EL (cell line): ENCODE measurements around the gene CCDC57.
A peak's percentile ranks its signal among the peaks of the same experiment; 100 is the strongest.
"Not testable (repeated sequence)": the region's sequence is repeated elsewhere in the genome, so short reads cannot be mapped to it uniquely, and the experiment has no call there.

Source experiments
- DNase-seq: peaks from one replicate; pipeline ENCODE4 v3.0.0-alpha.2; 2016

The CCDC57 gene

GRCh38 chr17:82221341-82221902 lies 8.8 kb upstream of the CCDC57 start:
- DNase-seq, result no peak

GRCh38 chr17:82219753-82220709 lies 7.4 kb upstream of the CCDC57 start:
- DNase-seq, result no peak

GRCh38 chr17:82219083-82219482 lies 6.4 kb upstream of the CCDC57 start:
- no peak for DNase-seq

GRCh38 chr17:82218349-82219075 lies 5.9 kb upstream of the CCDC57 start:
- DNase-seq, result no peak

GRCh38 chr17:82217530-82218204 lies 5.0 kb upstream of the CCDC57 start:
- peak; percentile 97 for DNase-seq

GRCh38 chr17:82217120-82217529 lies 4.5 kb upstream of the CCDC57 start:
- DNase-seq, result peak; percentile 75

- peak; percentile 95 for DNase-seq
Measured at GRCh38 chr17:82216301-82217119, 3.9 kb upstream of the CCDC57 start.

GRCh38 chr17:82215972-82216300 lies 3.3 kb upstream of the CCDC57 start:
- DNase-seq, result no peak

- DNase-seq, result no peak
Measured at GRCh38 chr17:82215095-82215971, 2.7 kb upstream of the CCDC57 start.

GRCh38 chr17:82214012-82214628 lies 1.5 kb upstream of the CCDC57 start:
- DNase-seq, result no peak

- DNase-seq, result peak; percentile 85
Measured at GRCh38 chr17:82213251-82214011, 789 bp upstream of the CCDC57 start.

GRCh38 chr17:82210655-82211054 lies 2.0 kb downstream of the CCDC57 start:
- not testable (repeated sequence) for DNase-seq

- DNase-seq, result peak; percentile 90
Measured at GRCh38 chr17:82205720-82206508, 6.7 kb downstream of the CCDC57 start.

GRCh38 chr17:82204831-82205719 lies 7.6 kb downstream of the CCDC57 start:
- DNase-seq, result peak; percentile 89

- no peak for DNase-seq
Measured at GRCh38 chr17:82203920-82204319, 8.7 kb downstream of the CCDC57 start.

GRCh38 chr17:82202981-82203380 lies 9.7 kb downstream of the CCDC57 start:
- DNase-seq, result no peak

GRCh38 chr17:82201498-82201910 lies 11.1 kb downstream of the CCDC57 start:
- no peak for DNase-seq
